ENCODE measurements around the gene AKT1S1. TPM values are rescaled to one million over a fixed set of nuclear protein-coding genes. Genes with fewer than 3 reads are reported as not detected.

The AKT1S1 gene
- total RNA-seq, 1 donor from 2014 or later: 33.5 TPM

GRCh38 chr19:49894011-49894664 lies 17.0 kb upstream of the AKT1S1 start:
- H3K36me3 Mint-ChIP-seq (ENCODE audit: low read depth): peaks cover 24% of the 10 kb centered on the region
- peaks cover 2% of the 10 kb centered on the region for H3K27me3 Mint-ChIP-seq
- peaks cover 52% of the 10 kb centered on the region for H3K4me1 Mint-ChIP-seq
- peak overlapping the region; percentile 84 for H3K27ac Mint-ChIP-seq
- peak overlapping the region; percentile 89 for H3K4me3 Mint-ChIP-seq
- intact Hi-C loops (cut with micrococcal nuclease): no loop called here
- no peaks in the 10 kb centered on the region for H3K9me3 Mint-ChIP-seq
- DNase-seq: no peak

- Mint-ChIP-seq H3K9me3 (no peaks in the 10 kb centered on the region), H3K27ac (peak overlapping the region; percentile 17), H3K4me3 (peak overlapping the region; percentile 13), H3K27me3 (peaks cover under 1% of the 10 kb centered on the region), H3K36me3 (ENCODE audit: low read depth) (peaks cover 28% of the 10 kb centered on the region), H3K4me1 (peaks cover 49% of the 10 kb centered on the region)
- intact Hi-C loops (cut with micrococcal nuclease): no loop called here
- DNase-seq: no peak
These were observed 15.6 kb upstream of the AKT1S1 start for GRCh38 chr19:49892716-49893115.

GRCh38 chr19:49891393-49891792 lies 14.2 kb upstream of the AKT1S1 start:
- intact Hi-C loops (cut with micrococcal nuclease): no loop called here
- Mint-ChIP-seq H3K36me3 (ENCODE audit: low read depth) (peaks cover 29% of the 10 kb centered on the region), H3K4me3 (no peak overlapping the region), H3K9me3 (no peaks in the 10 kb centered on the region), H3K27me3 (no peaks in the 10 kb centered on the region), H3K27ac (peak overlapping the region; percentile 34), H3K4me1 (peaks cover 36% of the 10 kb centered on the region)
- no peak for DNase-seq

GRCh38 chr19:49890349-49891311 lies 13.5 kb upstream of the AKT1S1 start:
- H3K36me3 Mint-ChIP-seq (ENCODE audit: low read depth): peaks cover 32% of the 10 kb centered on the region

GRCh38 chr19:49889687-49890348 lies 12.7 kb upstream of the AKT1S1 start:
- H3K36me3 Mint-ChIP-seq (ENCODE audit: low read depth): peaks cover 38% of the 10 kb centered on the region
- no peaks in the 10 kb centered on the region for H3K27me3 Mint-ChIP-seq
- intact Hi-C loops (cut with micrococcal nuclease): no loop called here

More at GRCh38 chr19:49890349-49891311, 13.5 kb upstream of the AKT1S1 start:
- intact Hi-C loops (cut with micrococcal nuclease): no loop called here
- Mint-ChIP-seq H3K4me3 (peak overlapping the region; percentile 82), H3K27me3 (no peaks in the 10 kb centered on the region), H3K4me1 (peaks cover 28% of the 10 kb centered on the region), H3K9me3 (no peaks in the 10 kb centered on the region), H3K27ac (peak overlapping the region; percentile 74)
- peak; percentile 87 for DNase-seq

GRCh38 chr19:49889038-49889686 lies 12.0 kb upstream of the AKT1S1 start:
- Mint-ChIP-seq H3K4me1 (peaks cover 21% of the 10 kb centered on the region), H3K27me3 (no peaks in the 10 kb centered on the region), H3K27ac (peak overlapping the region; percentile 37), H3K9me3 (no peaks in the 10 kb centered on the region), H3K36me3 (ENCODE audit: low read depth) (peaks cover 44% of the 10 kb centered on the region), H3K4me3 (peak overlapping the region; percentile 23)
- no peak for DNase-seq
- intact Hi-C loops (cut with micrococcal nuclease): no loop called here

More at GRCh38 chr19:49889687-49890348, 12.7 kb upstream of the AKT1S1 start:
- DNase-seq: peak; percentile 93
- H3K27ac Mint-ChIP-seq: peak overlapping the region; percentile 74
- H3K4me3 Mint-ChIP-seq: peak overlapping the region; percentile 82
- no peaks in the 10 kb centered on the region for H3K9me3 Mint-ChIP-seq
- peaks cover 25% of the 10 kb centered on the region for H3K4me1 Mint-ChIP-seq

- H3K36me3 Mint-ChIP-seq (ENCODE audit: low read depth): peaks cover 47% of the 10 kb centered on the region
- H3K4me1 Mint-ChIP-seq: peaks cover 21% of the 10 kb centered on the region
- peak overlapping the region; percentile 21 for H3K4me3 Mint-ChIP-seq
- no peak overlapping the region for H3K27ac Mint-ChIP-seq
- no peaks in the 10 kb centered on the region for H3K27me3 Mint-ChIP-seq
- no peak for DNase-seq
- no peaks in the 10 kb centered on the region for H3K9me3 Mint-ChIP-seq
- intact Hi-C loops (cut with micrococcal nuclease): no loop called here
These were observed 11.3 kb upstream of the AKT1S1 start for GRCh38 chr19:49888510-49888824.

- Mint-ChIP-seq H3K4me3 (no peak overlapping the region), H3K27me3 (no peaks in the 10 kb centered on the region), H3K27ac (no peak overlapping the region), H3K9me3 (no peaks in the 10 kb centered on the region), H3K36me3 (ENCODE audit: low read depth) (peaks cover 49% of the 10 kb centered on the region), H3K4me1 (peaks cover 17% of the 10 kb centered on the region)
- intact Hi-C loops (cut with micrococcal nuclease): no loop called here
- no peak for DNase-seq
These were observed 10.7 kb upstream of the AKT1S1 start for GRCh38 chr19:49887665-49888509.

- no peak for DNase-seq
- Mint-ChIP-seq H3K4me1 (peaks cover 11% of the 10 kb centered on the region), H3K27me3 (no peaks in the 10 kb centered on the region), H3K27ac (no peak overlapping the region), H3K9me3 (no peaks in the 10 kb centered on the region), H3K4me3 (no peak overlapping the region), H3K36me3 (ENCODE audit: low read depth) (peaks cover 48% of the 10 kb centered on the region)
- intact Hi-C loops (cut with micrococcal nuclease): no loop called here
These were observed 10.0 kb upstream of the AKT1S1 start for GRCh38 chr19:49887037-49887664.

GRCh38 chr19:49884760-49885159 lies 7.6 kb upstream of the AKT1S1 start:
- Mint-ChIP-seq H3K27me3 (no peaks in the 10 kb centered on the region), H3K27ac (no peak overlapping the region), H3K9me3 (no peaks in the 10 kb centered on the region), H3K4me3 (no peak overlapping the region), H3K36me3 (ENCODE audit: low read depth) (peaks cover 59% of the 10 kb centered on the region), H3K4me1 (peaks cover 2% of the 10 kb centered on the region)
- no peak for DNase-seq
- intact Hi-C loops (cut with micrococcal nuclease): no loop called here

- no peak overlapping the region for H3K27ac Mint-ChIP-seq
- DNase-seq: no peak
- H3K27me3 Mint-ChIP-seq: no peaks in the 10 kb centered on the region
- H3K9me3 Mint-ChIP-seq: no peaks in the 10 kb centered on the region
- H3K4me1 Mint-ChIP-seq: peaks cover 1% of the 10 kb centered on the region
- H3K36me3 Mint-ChIP-seq (ENCODE audit: low read depth): peaks cover 56% of the 10 kb centered on the region
- H3K4me3 Mint-ChIP-seq: no peak overlapping the region
- intact Hi-C loops (cut with micrococcal nuclease): no loop called here
These were observed 7.0 kb upstream of the AKT1S1 start for GRCh38 chr19:49884109-49884508.

GRCh38 chr19:49883094-49883493 lies 5.9 kb upstream of the AKT1S1 start:
- Mint-ChIP-seq H3K36me3 (ENCODE audit: low read depth) (peaks cover 54% of the 10 kb centered on the region), H3K27ac (peak overlapping the region; percentile 56), H3K9me3 (no peaks in the 10 kb centered on the region), H3K4me3 (no peak overlapping the region), H3K27me3 (no peaks in the 10 kb centered on the region), H3K4me1 (peaks cover 10% of the 10 kb centered on the region)
- intact Hi-C loops (cut with micrococcal nuclease): no loop called here
- DNase-seq: no peak
